Measurements from ENCODE around the gene COPRS. TPM values are rescaled to one million over a fixed set of nuclear protein-coding genes. Genes with fewer than 3 reads are reported as not detected.

Gene COPRS
- total RNA-seq, 4 donors from 2014 or later: 49.3 to 56.8 (median 50.4) TPM

DNA sequence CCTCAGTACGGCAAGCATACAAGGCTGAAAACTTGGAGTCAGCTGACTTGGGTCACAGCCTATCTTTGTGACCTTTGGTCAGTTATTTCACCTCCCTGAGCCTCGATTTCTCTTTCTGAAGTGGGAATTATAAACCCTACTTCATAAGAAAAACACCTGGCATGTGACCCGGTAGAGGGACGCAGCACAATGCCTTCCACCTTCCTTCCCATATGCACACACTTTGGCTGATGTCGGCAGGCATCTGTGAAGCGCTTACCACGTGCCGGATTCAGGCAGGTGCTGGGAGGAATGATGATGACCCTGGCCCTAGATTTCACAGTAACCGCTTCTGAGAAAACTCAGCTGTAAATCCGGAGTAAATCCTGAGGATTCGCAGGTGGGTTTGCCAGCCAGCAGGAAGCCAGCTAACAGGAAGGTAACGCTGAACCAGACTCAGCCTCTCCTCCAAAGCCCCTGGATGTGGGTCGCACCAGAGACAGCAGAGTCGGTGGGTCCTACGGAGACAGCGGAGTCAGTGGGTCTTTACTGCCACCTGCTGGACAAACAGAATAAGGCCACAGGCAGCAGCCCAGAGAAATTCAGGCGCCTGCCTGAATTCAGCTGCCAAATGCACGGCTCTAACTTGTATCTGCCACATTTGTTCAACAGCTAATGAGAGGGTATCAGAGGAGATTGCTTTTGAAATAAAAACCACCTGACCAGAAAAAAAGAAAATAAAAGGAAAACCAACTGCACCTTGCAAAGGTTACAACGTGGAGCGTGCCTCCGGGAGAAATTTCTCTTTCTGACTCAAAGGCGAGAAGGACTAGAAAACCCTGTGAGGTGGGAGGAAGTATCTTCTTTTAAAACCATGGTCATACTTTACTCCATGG is 16.6 kb downstream of the COPRS start:
- 14 to 17% methylated on average over 22 of the region's 22 CpGs for WGBS, 2 donors
- TF ChIP-seq POLR2A (IDR thresholded peaks at IDR 0.05): no peak
- peak in 1 of 3 donors; percentile 72 for TF ChIP-seq CTCF (IDR thresholded peaks at IDR 0.05)
- intact Hi-C loops (cut with DNase I; ENCODE audit: low total_unique reads): loop anchor here (5.0 to 10.0 kb wide), 2 partner anchors 285 to 408 kb away; no protein-coding TSS in a partner anchor
- DNase-seq (ENCODE audit: low spot score in 2 of 2): peak; percentile 37 to 91
- no peak overlapping the region for H3K4me3 ChIP-seq (ENCODE audit: low read depth, poor library complexity, severe bottlenecking)

DNA sequence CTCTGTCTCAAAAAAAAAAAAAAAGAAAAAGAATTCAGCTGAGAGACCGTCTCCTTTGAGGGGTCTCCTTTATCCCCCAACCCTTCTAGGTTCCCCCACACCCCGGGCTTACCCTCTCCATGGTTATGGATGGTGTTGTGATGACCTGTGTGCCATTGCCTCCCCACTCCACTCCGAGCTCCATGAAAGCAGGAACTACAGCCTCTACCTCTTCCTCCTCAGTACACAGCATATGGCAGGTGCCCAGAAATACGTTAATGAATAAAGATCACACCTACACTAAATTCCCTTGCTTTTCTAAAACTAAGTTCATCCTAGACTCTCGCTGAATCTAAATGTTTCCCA is 17.2 kb downstream of the COPRS start:
- 63 to 70% methylated on average over 5 of the region's 5 CpGs for WGBS, 2 donors
- H3K4me3 ChIP-seq (ENCODE audit: low read depth, poor library complexity, severe bottlenecking): no peak overlapping the region
- DNase-seq (ENCODE audit: low spot score in 2 of 2): no peak
- intact Hi-C loops (cut with DNase I; ENCODE audit: low total_unique reads): loop anchor here (5.0 to 10.0 kb wide), 2 partner anchors 285 to 407 kb away; no protein-coding TSS in a partner anchor
- TF ChIP-seq POLR2A (IDR thresholded peaks at IDR 0.05): no peak
- TF ChIP-seq CTCF (IDR thresholded peaks at IDR 0.05): no peak

DNA sequence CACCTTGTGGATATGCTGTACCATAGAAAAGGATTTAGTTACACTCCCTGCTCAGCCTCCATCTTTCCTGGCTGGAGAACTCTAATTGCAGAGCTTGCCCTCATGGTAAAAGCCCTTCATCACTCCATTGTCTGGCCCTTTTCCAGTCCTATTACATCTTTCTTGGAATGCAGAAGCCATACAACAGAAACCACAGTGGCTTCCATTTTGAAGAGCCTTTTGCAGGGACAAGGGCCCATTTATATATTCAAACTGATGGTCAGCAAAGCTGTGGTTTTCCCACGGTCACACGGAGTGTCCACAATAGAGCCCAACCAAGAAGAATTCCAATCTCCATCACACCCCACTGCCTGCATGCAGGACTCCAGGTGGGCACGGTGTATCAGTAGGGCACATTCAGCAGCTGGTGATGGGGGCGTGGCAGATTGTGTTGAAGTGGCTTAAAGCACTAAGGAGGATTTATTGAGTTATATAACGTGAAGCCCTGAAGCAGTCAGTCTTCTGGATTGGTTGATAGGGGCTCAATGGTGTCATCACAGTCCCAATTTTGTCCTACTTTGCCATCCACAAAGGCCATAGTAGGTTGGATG is 20.3 kb downstream of the COPRS start:
- WGBS, 2 donors: 86 to 94% methylated on average over 5 of the region's 5 CpGs
- no peak for DNase-seq (ENCODE audit: low spot score in 2 of 2)
- TF ChIP-seq POLR2A (IDR thresholded peaks at IDR 0.05) (no peak), CTCF (IDR thresholded peaks at IDR 0.05) (no peak)
- intact Hi-C loops (cut with DNase I; ENCODE audit: low total_unique reads): no loop called here
- H3K4me3 ChIP-seq (ENCODE audit: low read depth, poor library complexity, severe bottlenecking): no peak overlapping the region

- TF ChIP-seq POLR2A (IDR thresholded peaks at IDR 0.05): no peak
- TF ChIP-seq CTCF (IDR thresholded peaks at IDR 0.05): no peak
- intact Hi-C loops (cut with DNase I; ENCODE audit: low total_unique reads): no loop called here
- WGBS, 2 donors: 71 to 73% methylated on average over 4 of the region's 4 CpGs
These were observed 23.1 kb downstream of the COPRS start for GRCh38 chr17:31835984-31836383.

DNA sequence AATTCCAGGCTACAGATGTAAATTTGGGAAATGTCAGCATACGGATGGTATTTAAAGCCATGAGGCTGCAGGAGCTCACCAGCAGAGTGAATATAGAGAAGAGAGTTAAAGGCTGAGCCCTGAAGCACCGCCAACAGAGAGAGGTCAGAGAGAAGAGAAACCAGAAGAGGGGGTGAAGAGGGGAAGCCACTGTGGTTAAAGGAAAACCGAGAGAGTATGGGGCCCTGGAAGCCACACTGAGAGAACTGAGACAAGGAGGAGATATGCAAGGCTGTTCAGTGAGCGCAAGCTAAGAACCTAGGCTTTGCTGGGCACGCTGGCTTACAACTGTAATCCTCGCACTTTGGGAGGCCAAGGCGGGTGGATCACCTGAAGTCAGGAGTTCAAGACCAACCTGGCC is 24.6 kb downstream of the COPRS start:
- TF ChIP-seq CTCF (IDR thresholded peaks at IDR 0.05) (no peak), POLR2A (IDR thresholded peaks at IDR 0.05) (no peak)
- H3K4me3 ChIP-seq (ENCODE audit: low read depth, poor library complexity, severe bottlenecking): no peak overlapping the region
- DNase-seq (ENCODE audit: low spot score in 2 of 2): no peak

More at GRCh38 chr17:31835984-31836383, 23.1 kb downstream of the COPRS start:
- H3K4me3 ChIP-seq (ENCODE audit: low read depth, poor library complexity, severe bottlenecking): no peak overlapping the region
- DNase-seq (ENCODE audit: low spot score in 2 of 2): no peak

More for the DNA sequence above, 24.6 kb downstream of the COPRS start:
- WGBS, 2 donors: 71% methylated on average over 7 of the region's 7 CpGs
- intact Hi-C loops (cut with DNase I; ENCODE audit: low total_unique reads): no loop called here

Measured in lower leg skin (tissue), 4 donors.